HL-60 (cell line): Measurements from ENCODE around the gene PINK1.

Experiments
- CTCF ChIP-seq: IDR thresholded peaks from one replicate; pipeline ENCODE4 v1.5.1; 2011; ENCODE audit warnings: low read length, control low read depth, inconsistent platforms; ENCODE audit not compliant: insufficient read depth
- POLR2AphosphoS5 ChIP-seq: IDR thresholded peaks from 2 replicates; pipeline ENCODE4 v1.6.1; 2012; ENCODE audit warnings: low read depth
- REST ChIP-seq: IDR thresholded peaks from 2 replicates; pipeline ENCODE4 v1.6.1; 2012; ENCODE audit warnings: low read depth; ENCODE audit not compliant: insufficient replicate concordance
- SPI1 ChIP-seq: IDR thresholded peaks from 2 replicates; pipeline ENCODE4 v1.6.1; 2012; ENCODE audit warnings: low read depth, mild to moderate bottlenecking, borderline replicate concordance

GRCh38 chr1:20684651-20685050 lies 51.4 kb downstream of the PINK1 start:
- TF ChIP-seq CTCF, result no peak
- TF ChIP-seq REST, result no peak
- TF ChIP-seq POLR2AphosphoS5, result no peak
- no peak for TF ChIP-seq SPI1
